Neural progenitor cell (in vitro differentiated cells): ENCODE results near the gene ZNF491.
A peak's percentile ranks its signal among the peaks of the same experiment; 100 is the strongest.

Experiments used
- CTCF ChIP-seq: fragments of 200-600 bp; sonication (generic); IDR thresholded peaks from 2 replicates; pipeline ENCODE4 v1.5.1; 2017; ENCODE audit warnings: antibody characterized with exemption, mild to moderate bottlenecking
- EZH2 ChIP-seq: fragments of 200-600 bp; sonication (generic); IDR thresholded peaks from 2 replicates; pipeline ENCODE4 v1.6.1; 2017; ENCODE audit warnings: antibody characterized with exemption, mild to moderate bottlenecking, moderate library complexity

GRCh38 chr19:11797491-11797890, 832 bp upstream of the ZNF491 start:
- TF ChIP-seq CTCF (peak; percentile 86), EZH2 (no peak)
